Measurements from ENCODE around the gene USP47. TPM values are rescaled to one million over a fixed set of nuclear protein-coding genes. Genes with fewer than 3 reads are reported as not detected.
A peak's percentile ranks its signal among the peaks of the same experiment; 100 is the strongest.

The USP47 gene
- total RNA-seq, 4 donors from 2014 or later: 85.2 to 154 (median 94.5) TPM

DNA sequence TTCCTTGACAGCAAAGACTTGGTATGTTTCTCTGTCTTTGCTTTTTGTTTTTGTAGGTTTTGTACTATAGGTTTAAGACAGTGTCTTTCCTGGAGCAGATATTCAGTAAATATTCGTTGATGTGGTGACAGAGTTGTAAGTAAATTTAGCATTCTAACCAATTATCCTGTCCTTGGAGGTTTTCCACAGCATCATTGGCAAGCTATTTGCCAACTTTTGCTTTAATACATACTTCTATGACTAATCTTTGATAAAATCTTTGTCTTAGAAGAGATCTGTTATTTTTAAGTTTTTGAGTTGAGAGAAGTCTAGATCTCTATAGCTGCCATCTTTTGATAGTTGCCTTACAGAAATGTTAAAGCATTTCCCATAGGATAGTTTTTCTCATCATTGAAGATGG lies 3.8 kb downstream of the USP47 start:
- Histone ChIP-seq H3K27me3 (no peaks in the 10 kb centered on the region), H3K9me3 (no peaks in the 10 kb centered on the region), H3K4me1 (peaks cover 45 to 63% of the 10 kb centered on the region in 2 donors), H3K36me3 (no peaks in the 10 kb centered on the region), H3K4me3 (replicated peaks in 1 of 3) (no peak overlapping the region), H3K27ac (peak overlapping the region in 2 of 3 donors; percentile 3 to 99)
- intact Hi-C loops (cut with DNase I): no loop called here
- 57 to 65% methylated on average over 1 of the region's 1 CpG for WGBS, 2 donors
- no peak for DNase-seq
- no peak for TF ChIP-seq POLR2A (IDR thresholded peaks at IDR 0.05)

DNA sequence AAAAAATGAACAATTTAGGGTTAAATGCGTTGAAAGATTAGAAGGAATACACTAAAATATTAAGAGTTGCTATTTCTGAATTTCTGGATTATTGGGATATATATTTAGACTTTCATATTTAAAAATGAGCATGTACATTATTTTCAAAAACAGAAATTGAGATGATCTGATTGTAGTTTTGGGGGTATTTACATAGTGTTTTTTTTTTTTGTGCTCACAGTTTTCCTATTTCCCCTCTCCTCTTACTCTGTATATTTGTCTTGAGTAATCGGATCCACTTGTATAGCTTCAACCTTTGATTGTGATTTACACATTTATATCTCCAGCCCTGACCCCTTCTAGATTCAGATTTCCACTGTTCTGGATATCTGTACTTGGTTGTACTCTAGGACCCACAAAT lies 5.3 kb downstream of the USP47 start:
- 93 to 95% methylated on average over 2 of the region's 2 CpGs for WGBS, 2 donors
- Histone ChIP-seq H3K36me3 (no peaks in the 10 kb centered on the region), H3K27ac (no peak overlapping the region), H3K4me3 (replicated peaks in 1 of 3) (no peak overlapping the region), H3K4me1 (peaks cover 52 to 71% of the 10 kb centered on the region in 2 donors), H3K27me3 (no peaks in the 10 kb centered on the region), H3K9me3 (no peaks in the 10 kb centered on the region)
- DNase-seq: no peak
- TF ChIP-seq POLR2A (IDR thresholded peaks at IDR 0.05): no peak
- TF ChIP-seq, protein P1, sequence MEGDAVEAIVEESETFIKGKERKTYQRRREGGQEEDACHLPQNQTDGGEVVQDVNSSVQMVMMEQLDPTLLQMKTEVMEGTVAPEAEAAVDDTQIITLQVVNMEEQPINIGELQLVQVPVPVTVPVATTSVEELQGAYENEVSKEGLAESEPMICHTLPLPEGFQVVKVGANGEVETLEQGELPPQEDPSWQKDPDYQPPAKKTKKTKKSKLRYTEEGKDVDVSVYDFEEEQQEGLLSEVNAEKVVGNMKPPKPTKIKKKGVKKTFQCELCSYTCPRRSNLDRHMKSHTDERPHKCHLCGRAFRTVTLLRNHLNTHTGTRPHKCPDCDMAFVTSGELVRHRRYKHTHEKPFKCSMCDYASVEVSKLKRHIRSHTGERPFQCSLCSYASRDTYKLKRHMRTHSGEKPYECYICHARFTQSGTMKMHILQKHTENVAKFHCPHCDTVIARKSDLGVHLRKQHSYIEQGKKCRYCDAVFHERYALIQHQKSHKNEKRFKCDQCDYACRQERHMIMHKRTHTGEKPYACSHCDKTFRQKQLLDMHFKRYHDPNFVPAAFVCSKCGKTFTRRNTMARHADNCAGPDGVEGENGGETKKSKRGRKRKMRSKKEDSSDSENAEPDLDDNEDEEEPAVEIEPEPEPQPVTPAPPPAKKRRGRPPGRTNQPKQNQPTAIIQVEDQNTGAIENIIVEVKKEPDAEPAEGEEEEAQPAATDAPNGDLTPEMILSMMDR (IDR thresholded peaks at IDR 0.05): no peak
- intact Hi-C loops (cut with DNase I): no loop called here

DNA sequence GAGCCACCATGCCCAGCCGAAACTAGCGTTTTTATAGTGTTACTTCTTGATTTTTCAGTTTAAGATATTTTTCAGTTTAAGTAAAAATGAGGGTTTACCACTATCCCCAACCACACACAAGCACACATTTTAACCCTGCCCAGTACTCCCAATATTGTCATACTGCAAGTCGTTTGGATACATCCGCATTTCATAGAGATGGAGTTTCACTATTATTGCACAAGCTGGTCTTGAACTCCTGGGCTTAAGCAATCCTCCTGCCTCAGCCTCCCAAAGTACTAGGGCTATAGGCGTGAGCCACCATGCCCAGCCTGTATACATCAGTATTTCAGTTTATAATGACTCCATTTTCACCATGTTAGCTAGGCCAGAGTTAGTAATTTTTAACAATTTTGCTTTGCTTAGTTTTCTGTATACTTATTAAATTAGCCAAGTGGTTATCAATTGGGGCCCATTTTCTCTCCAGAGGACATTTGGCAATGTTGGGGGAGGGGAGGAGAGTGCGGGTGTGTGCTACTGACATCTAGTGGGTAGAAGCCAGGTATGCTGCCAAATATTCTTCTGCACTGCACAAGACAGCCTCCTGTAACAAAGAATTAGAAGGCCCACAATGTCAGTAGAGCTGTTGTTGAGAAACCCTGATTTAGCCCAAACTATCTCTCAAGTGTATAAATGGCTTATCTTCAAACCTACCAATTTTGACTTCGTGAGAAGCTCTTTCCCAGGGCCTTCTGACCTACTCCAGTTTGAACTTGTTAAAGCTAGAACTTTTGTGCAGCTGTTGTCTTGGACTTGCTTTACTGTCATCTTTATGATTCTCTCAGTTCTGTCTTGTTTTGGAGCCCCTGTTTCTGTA lies 7.3 kb downstream of the USP47 start:
- peak; percentile 60 to 65 for DNase-seq
- TF ChIP-seq POLR2A (IDR thresholded peaks at IDR 0.05): no peak
- TF ChIP-seq, protein P1 (IDR thresholded peaks at IDR 0.05): peak in 4 of 6 experiments; percentile 45 to 60 (median 60)
- WGBS, 2 donors: 71 to 72% methylated on average over 7 of the region's 7 CpGs
- no peaks in the 10 kb centered on the region for H3K27me3 ChIP-seq
- intact Hi-C loops (cut with DNase I): no loop called here
- H3K9me3 ChIP-seq: no peaks in the 10 kb centered on the region
- no peak overlapping the region for H3K4me3 ChIP-seq (replicated peaks in 1 of 3)
- H3K27ac ChIP-seq: peak overlapping the region in 2 of 3 donors; percentile 3 to 13
- H3K36me3 ChIP-seq: no peaks in the 10 kb centered on the region
- H3K4me1 ChIP-seq: peaks cover 44 to 65% of the 10 kb centered on the region in 2 donors

GRCh38 chr11:11850668-11851067 lies 8.9 kb downstream of the USP47 start:
- Histone ChIP-seq H3K9me3 (no peaks in the 10 kb centered on the region), H3K27ac (peak overlapping the region in 1 of 3 donors; percentile 8), H3K4me1 (peaks cover 35 to 50% of the 10 kb centered on the region in 2 donors), H3K36me3 (no peaks in the 10 kb centered on the region), H3K27me3 (no peaks in the 10 kb centered on the region), H3K4me3 (replicated peaks in 1 of 3) (no peak overlapping the region)
- intact Hi-C loops (cut with DNase I): no loop called here
- TF ChIP-seq, protein P1 (IDR thresholded peaks at IDR 0.05): no peak
- TF ChIP-seq POLR2A (IDR thresholded peaks at IDR 0.05): no peak
- DNase-seq: no peak
- WGBS, 2 donors: 91 to 92% methylated on average over 3 of the region's 3 CpGs

DNA sequence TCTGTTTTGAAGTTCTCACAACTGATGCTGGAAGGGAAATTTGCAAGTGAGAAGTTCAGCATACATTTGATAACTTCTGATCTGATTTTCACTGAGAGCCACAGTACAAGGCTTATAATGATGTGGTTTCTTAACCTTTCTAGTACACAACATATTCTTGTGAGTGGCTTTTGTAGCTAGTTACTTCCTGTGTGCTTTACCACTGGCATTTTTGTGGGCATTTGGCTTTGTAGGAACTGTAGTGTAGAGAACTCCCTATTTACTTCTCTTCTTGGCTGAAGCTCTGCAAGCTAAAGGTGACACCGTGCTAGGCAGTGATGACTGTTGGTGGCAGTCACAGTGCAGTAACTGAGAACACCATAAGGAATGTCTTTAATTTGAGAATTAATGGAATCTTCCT lies 14.9 kb downstream of the USP47 start:
- intact Hi-C loops (cut with DNase I): no loop called here
- WGBS, 2 donors: 51 to 70% methylated on average over 1 of the region's 1 CpG
- no peak overlapping the region for H3K4me3 ChIP-seq (replicated peaks in 1 of 3)
- no peak for DNase-seq
- no peak for TF ChIP-seq POLR2A (IDR thresholded peaks at IDR 0.05)
- TF ChIP-seq, protein P1 (IDR thresholded peaks at IDR 0.05): no peak
- peaks cover 2 to 5% of the 10 kb centered on the region in 2 donors for H3K4me1 ChIP-seq
- H3K36me3 ChIP-seq: no peaks in the 10 kb centered on the region
- H3K9me3 ChIP-seq: no peaks in the 10 kb centered on the region
- H3K27ac ChIP-seq: no peak overlapping the region
- H3K27me3 ChIP-seq: no peaks in the 10 kb centered on the region

Data from thyroid gland (tissue), 4 donors.